HG02884 (cell line): Measurements from ENCODE around the gene CFAP46.
"Not testable (repeated sequence)": the region's sequence is repeated elsewhere in the genome, so short reads cannot be mapped to it uniquely, and the experiment has no call there.

Source experiments
- ATAC-seq: cut with Tn5 transposase; IDR thresholded peaks from one replicate; pipeline ENCODE4 v1.9.1; 2021; ENCODE audit warnings: mild to moderate bottlenecking, moderate library complexity; ENCODE audit not compliant: unreplicated experiment

The CFAP46 gene

DNA sequence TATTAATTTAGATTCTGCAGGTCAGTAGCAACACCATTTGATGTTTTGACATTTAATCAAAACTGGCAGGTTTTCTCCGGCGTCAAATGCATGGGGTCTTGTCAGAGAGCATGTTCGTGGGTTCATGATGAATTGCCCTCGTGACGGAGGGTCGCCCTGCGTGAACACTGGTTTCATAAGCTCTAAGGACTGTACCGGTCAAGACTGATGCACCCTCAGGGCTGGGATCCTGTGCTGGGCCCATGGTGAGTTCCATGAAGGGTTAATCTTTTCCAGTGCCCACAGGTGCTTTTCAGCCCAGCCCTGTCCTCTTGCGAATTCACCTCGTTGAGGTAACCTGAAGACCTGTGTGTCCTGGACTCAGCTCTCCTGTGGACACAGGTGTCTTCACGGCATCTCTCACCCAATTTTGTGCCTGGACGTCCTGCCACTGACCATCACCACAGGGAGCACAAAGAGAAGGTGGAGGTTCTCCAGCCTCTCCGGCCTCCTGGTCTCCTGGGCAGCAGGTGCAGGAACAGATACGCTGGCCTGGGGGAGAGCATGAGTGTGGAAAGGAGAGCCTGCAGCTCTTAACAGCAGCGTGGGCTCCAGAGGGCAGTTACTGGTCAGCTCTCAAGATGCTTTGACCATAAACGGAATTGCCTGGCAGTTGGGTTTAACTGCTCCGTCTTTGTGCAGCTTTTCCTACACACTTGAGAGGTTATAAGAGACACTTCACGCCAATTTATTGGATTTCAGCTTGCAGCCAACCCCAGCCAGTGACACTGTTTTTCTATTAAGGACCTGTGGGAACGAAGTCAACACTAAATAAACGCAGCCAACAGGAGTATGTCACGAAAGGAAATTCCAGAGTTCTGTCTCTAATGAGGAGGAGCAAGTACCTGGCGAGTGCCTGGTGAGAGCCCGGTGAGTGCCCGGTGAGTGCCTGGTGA lies 37.4 kb upstream of the CFAP46 start:
- no peak for ATAC-seq

DNA sequence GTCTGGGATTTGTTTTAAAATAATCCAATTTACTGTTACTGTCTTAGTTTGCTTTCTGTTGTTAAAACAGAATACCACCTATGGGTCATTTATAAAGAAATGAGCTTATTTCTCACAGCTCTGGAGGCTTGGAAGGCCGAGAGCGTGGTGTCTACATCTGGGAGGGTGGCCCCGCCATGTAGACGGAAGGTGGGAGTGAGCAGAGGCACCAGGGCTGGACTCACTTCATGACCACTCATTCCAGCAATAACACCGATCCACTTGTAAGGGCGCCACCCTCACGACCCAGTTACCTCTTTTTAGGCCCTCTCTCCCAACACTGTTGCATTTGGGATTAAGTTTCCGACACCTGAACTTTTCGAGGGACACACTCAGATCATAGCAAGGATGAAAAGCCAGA lies 36.2 kb upstream of the CFAP46 start:
- ATAC-seq = no peak

- no peak for ATAC-seq
These were observed 35.4 kb upstream of the CFAP46 start for GRCh38 chr10:132977807-132978206.

- ATAC-seq = no peak
These were observed 34.7 kb upstream of the CFAP46 start for GRCh38 chr10:132977076-132977475.

GRCh38 chr10:132975831-132976682 lies 33.7 kb upstream of the CFAP46 start:
- ATAC-seq = no peak

GRCh38 chr10:132974886-132975830 lies 32.8 kb upstream of the CFAP46 start:
- no peak for ATAC-seq

DNA sequence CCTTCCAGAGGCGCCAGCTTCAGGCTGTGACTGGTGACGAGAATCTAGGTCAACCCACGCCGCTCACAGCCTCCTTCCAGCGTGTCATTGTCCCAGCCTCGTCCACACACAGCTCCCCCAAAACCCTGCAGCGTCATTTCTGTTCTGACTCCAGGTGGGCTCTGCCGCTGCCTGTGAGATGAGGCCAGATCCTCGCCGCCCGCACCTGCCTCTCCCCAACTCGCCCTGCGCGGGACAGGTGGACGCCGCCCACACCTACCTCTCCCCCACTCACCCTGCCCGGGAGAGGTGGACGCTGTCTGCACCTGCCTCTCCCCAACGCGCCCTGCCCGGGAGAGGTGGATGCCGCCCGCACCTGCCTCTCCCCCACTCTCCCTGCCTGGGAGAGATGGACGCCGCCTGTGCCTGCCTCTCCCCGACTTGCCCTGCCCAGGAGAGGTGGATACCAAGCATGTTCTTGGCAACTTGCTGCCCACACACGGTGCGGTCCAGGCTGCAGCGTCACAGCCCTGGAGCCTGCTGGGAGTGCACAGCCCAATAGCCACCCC lies 32.0 kb upstream of the CFAP46 start:
- ATAC-seq = no peak

GRCh38 chr10:132973903-132974241 lies 31.5 kb upstream of the CFAP46 start:
- no peak for ATAC-seq

GRCh38 chr10:132972986-132973902 lies 30.9 kb upstream of the CFAP46 start:
- ATAC-seq = no peak

DNA sequence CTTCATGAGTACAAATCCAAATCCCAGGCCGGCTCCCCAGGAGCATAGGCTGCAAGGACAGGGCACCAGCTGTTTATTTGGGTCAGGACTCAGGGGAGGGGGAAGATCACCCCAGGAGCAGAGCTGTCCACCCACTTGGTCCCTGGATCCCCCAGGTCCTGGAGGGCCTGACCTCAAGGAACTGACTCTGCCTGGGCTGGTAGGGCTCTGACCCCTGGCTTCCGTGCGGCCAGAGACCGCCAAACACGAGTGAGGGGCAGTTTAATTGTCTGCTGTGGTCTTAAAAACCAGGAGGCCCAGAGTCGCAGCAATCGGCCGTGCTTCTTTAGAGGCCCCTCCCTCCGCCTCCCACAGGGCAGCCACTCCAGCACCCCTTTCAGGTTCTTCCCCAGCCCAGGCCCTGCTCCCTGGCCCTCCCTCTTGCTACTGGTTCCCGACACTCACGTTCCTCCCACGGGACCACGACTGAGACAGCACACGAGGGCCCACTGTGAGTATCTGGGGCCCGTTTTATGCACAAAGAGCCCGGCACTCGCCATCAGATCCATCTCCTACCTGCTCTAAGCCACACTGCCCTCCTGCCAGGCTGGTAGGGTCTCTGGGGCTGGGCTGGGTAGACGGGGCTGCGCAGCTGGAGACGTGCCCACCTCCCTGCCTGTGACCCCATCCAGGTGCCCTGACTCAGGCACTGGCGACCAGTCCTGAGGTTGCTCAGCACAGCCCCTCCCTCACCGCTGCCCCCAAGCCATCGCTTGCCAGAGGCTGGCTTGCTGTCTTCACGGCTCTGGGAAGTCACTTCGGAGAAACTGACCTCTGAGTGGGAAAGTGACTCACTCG lies 30.0 kb upstream of the CFAP46 start:
- ATAC-seq = no peak

DNA sequence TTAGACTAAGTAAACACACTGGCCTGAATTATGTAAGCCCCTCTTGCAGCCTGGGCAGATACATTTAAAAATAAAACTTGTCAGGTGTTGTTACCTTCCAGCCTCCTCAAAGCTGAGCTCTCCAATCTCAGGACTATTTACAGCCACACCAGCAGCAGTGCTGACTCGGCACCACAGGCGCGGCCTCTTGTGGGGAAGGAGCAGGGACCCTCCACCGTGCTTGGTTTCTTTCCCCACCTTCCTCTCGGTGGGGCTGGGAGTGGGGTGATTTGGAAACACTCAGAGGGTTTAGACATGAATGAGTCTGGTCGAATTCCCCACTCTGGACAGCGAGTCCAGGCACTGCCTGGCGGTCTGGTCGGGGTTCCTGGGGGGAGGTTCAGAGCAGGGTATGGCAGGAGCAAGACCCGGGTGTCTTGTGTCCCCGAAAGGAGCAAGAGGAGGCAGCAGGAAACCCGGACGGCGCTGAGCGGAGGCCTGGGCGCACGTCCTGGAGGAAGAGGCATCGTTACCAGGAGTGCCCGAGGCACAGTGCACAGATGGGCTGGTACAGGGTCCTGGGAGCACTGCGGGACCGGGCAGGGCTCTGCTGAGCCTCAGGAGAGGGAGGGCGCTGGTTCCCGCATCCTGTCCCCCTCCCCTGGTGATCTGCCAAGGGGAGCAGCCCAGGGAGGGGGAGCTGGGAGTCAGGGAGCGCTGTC lies 29.2 kb upstream of the CFAP46 start:
- no peak for ATAC-seq

DNA sequence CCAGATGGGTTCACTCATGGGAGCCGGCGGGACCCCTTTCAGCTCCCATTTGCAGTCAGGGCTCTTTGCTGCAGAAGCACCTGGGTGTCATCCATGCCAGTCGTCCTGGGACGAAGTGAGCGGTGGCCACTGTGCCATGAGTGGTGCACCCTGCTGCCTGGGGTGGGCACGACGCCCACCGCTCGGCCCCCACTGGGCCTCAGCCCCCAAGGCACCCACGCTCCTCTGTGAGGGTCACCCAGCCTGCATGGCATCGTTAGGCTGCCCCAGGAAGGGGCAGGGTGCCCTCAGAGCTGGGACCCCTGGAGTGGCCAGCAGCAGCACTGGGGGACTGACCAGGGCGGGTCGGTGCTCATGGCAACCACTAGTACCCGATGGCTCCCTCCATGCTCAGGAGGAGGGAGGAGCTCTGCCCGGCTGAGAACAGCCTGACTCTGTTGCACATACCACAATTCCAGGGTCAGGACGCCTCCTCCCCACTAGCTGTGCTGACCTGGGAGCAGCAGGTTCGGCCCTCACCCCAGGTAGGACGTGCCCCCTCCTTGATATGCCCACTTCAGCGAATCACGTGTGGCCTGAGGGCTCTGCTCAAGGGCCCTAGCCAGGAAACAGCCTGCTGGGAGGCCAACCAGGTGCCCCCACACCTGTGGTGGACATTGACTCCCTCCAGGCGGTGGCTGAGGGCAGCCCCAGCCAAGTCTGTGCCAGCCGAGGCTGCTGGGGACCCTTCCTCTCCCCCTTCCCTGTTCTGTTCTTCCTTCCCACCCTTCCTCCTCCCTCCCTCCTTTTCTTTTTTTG lies 28.5 kb upstream of the CFAP46 start:
- no peak for ATAC-seq

DNA sequence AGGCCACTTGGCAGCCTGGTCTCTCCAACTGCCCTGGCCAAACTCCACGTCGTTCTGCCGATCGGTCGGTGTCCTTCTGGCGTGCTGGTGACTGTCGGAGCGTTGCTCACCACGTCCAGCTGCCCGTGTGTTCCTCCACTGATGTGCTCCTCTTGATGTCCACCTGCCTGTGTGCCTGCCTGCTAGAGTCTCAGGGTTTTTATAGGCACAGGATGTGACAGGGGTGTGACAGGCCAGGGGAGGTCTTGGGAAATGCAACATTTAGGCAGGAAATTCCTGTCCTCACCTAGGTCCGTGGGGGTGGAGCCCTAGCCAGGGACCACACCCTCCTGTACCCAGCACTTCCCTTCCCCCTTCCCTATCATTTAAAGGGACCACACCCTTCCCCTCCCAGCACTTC lies 25.2 kb upstream of the CFAP46 start:
- no peak for ATAC-seq

GRCh38 chr10:132965411-132966057 lies 23.2 kb upstream of the CFAP46 start:
- no peak for ATAC-seq

- ATAC-seq = not testable (repeated sequence)
These were observed 22.5 kb upstream of the CFAP46 start for GRCh38 chr10:132964707-132965410.

GRCh38 chr10:132964231-132964630 lies 21.9 kb upstream of the CFAP46 start:
- no peak for ATAC-seq
